ENCODE measurements around the gene PLA2G4B.

GRCh38 chr15:41824062-41824745 is 14.4 kb upstream of the PLA2G4B start:
- TF ChIP-seq, protein P1, sequence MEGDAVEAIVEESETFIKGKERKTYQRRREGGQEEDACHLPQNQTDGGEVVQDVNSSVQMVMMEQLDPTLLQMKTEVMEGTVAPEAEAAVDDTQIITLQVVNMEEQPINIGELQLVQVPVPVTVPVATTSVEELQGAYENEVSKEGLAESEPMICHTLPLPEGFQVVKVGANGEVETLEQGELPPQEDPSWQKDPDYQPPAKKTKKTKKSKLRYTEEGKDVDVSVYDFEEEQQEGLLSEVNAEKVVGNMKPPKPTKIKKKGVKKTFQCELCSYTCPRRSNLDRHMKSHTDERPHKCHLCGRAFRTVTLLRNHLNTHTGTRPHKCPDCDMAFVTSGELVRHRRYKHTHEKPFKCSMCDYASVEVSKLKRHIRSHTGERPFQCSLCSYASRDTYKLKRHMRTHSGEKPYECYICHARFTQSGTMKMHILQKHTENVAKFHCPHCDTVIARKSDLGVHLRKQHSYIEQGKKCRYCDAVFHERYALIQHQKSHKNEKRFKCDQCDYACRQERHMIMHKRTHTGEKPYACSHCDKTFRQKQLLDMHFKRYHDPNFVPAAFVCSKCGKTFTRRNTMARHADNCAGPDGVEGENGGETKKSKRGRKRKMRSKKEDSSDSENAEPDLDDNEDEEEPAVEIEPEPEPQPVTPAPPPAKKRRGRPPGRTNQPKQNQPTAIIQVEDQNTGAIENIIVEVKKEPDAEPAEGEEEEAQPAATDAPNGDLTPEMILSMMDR (IDR thresholded peaks at IDR 0.05) = no peak
- no peak for TF ChIP-seq POLR2A (IDR thresholded peaks at IDR 0.05)
